Neural progenitor cell (in vitro differentiated cells): ENCODE measurements around the gene IFITM2. TPM values are rescaled to one million over a fixed set of nuclear protein-coding genes. Genes with fewer than 3 reads are reported as not detected.
"Not testable (repeated sequence)": the region's sequence is repeated elsewhere in the genome, so short reads cannot be mapped to it uniquely, and the experiment has no call there.

Source experiments
- DNase-seq: peaks from one replicate; pipeline ENCODE4 v3.0.0-alpha.2; 2016; ENCODE audit warnings: low spot score
- H2AFZ ChIP-seq: fragments of 200-600 bp; sonication (generic); replicated peaks from 2 replicates; pipeline ENCODE4 v1.6.1; 2016; ENCODE audit warnings: antibody characterized with exemption
- H3F3A ChIP-seq: fragments of 200-600 bp; sonication (generic); 2 replicates; pipeline ENCODE4 v1.6.1; 2016; ENCODE audit warnings: antibody characterized with exemption, low read depth
- H3K27ac ChIP-seq: fragments of 200-600 bp; sonication (generic); 2 replicates; pipeline ENCODE4 v1.5.1; 2016; ENCODE audit warnings: mild to moderate bottlenecking
- H3K27me3 ChIP-seq: fragments of 200-600 bp; sonication (generic); 2 replicates; pipeline ENCODE4 v1.6.1; 2016; ENCODE audit warnings: mild to moderate bottlenecking, moderate library complexity
- H3K36me3 ChIP-seq: fragments of 200-600 bp; sonication (generic); 2 replicates; pipeline ENCODE4 v1.5.1; 2016
- H3K4me1 ChIP-seq: fragments of 200-600 bp; sonication (generic); 2 replicates; pipeline ENCODE4 v1.6.1; 2016; ENCODE audit warnings: mixed run types
- H3K4me2 ChIP-seq: fragments of 200-600 bp; sonication (generic); 2 replicates; pipeline ENCODE4 v1.6.1; 2016
- H3K4me3 ChIP-seq: fragments of 200-600 bp; sonication (generic); 2 replicates; pipeline ENCODE4 v1.5.1; 2016
- H3K79me2 ChIP-seq: fragments of 200-600 bp; sonication (generic); 2 replicates; pipeline ENCODE4 v1.6.1; 2016; ENCODE audit warnings: low read depth
- H3K9ac ChIP-seq: fragments of 200-600 bp; sonication (generic); 2 replicates; pipeline ENCODE4 v1.6.1; 2016
- H3K9me3 ChIP-seq: fragments of 200-600 bp; sonication (generic); 2 replicates; pipeline ENCODE4 v1.5.1; 2016; ENCODE audit warnings: low read depth
- H4K20me1 ChIP-seq: fragments of 200-600 bp; sonication (generic); 2 replicates; pipeline ENCODE4 v1.6.1; 2016; ENCODE audit warnings: low read depth
- H3K27ac Mint-ChIP-seq: 3 replicates; pipeline ENCODE4 v1.8.0; 2021; ENCODE audit warnings: mixed read lengths
- H3K27me3 Mint-ChIP-seq: 2 replicates; pipeline ENCODE4 v1.8.0; 2022; ENCODE audit warnings: low read depth, mild to moderate bottlenecking, inconsistent platforms, moderate library complexity, mixed read lengths; ENCODE audit not compliant: insufficient read depth
- H3K36me3 Mint-ChIP-seq: 3 replicates; pipeline ENCODE4 v1.8.0; 2021; ENCODE audit warnings: mixed read lengths
- H3K4me1 Mint-ChIP-seq: 3 replicates; pipeline ENCODE4 v1.8.0; 2021; ENCODE audit warnings: mixed read lengths
- H3K4me3 Mint-ChIP-seq: 3 replicates; pipeline ENCODE4 v1.8.0; 2021; ENCODE audit warnings: mild to moderate bottlenecking, moderate library complexity, mixed read lengths
- H3K9me3 Mint-ChIP-seq: 3 replicates; pipeline ENCODE4 v1.8.0; 2020; ENCODE audit warnings: mixed read lengths
- CTCF ChIP-seq: fragments of 200-600 bp; sonication (generic); IDR thresholded peaks from 2 replicates; pipeline ENCODE4 v1.5.1; 2017; ENCODE audit warnings: antibody characterized with exemption, mild to moderate bottlenecking
- EZH2 ChIP-seq: fragments of 200-600 bp; sonication (generic); IDR thresholded peaks from 2 replicates; pipeline ENCODE4 v1.6.1; 2017; ENCODE audit warnings: antibody characterized with exemption, mild to moderate bottlenecking, moderate library complexity
- EZH2phosphoT487 ChIP-seq: fragments of 200-600 bp; sonication (generic); IDR thresholded peaks from 2 replicates; pipeline ENCODE4 v1.6.1; 2017; ENCODE audit warnings: antibody characterized with exemption
- total RNA-seq: library from RNA; depleted of rRNA; stranded (reverse); fragments of >200 nt; gene quantifications from 2 replicates; pipeline ENCODE4 v1.2.3, GENCODE V29; 2015; ENCODE audit warnings: low replicate concordance

Gene IFITM2
- total RNA-seq, 1 donor from 2014 or later, result 10.5 TPM

DNA sequence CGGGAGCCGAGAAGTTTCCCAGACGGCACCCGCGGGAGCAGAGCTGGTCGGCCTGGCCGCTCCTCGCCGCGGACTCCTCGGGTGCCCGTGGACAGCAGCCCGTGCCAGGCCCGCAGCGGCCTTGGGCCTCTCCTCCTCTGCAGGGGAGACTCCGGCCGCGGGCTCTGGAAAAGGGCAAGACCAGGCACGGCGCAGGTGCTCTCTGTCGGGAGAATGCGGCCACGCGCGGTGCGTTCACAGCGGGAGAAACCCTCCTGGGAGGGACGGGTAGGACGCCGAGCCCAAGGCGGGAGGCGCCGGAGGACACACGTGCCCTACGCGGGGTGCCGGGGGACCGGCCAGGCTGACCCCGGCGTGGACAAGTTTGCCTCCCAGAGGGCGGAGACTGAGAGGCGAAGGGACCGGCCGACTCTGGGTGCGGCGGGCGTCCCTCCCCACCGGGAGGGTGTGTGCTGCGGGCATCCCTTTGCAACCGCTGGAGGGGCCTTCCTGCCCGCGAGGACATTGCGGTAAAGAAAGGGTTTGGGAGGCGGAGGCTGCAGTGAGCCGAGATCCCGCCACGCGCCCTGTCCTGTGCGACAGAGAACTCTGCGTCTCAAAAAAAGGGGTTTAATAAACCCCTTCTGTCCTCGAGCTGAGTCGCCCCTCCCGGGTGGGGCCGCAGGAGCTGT lies 8.6 kb downstream of the IFITM2 start:
- Histone ChIP-seq H3K27me3 (peaks cover 50% of the 10 kb centered on the region), H3K9me3 (no peaks in the 10 kb centered on the region), H3K36me3 (no peaks in the 10 kb centered on the region), H3F3A (peaks cover 47% of the 10 kb centered on the region), H3K27ac (no peak overlapping the region), H4K20me1 (no peaks in the 10 kb centered on the region), H3K4me1 (peaks cover 58% of the 10 kb centered on the region), H3K9ac (no peak overlapping the region), H3K79me2 (no peaks in the 10 kb centered on the region), H2AFZ (no peak overlapping the region), H3K4me3 (peak overlapping the region; percentile 31), H3K4me2 (peak overlapping the region; percentile 84)
- peak; percentile 50 for DNase-seq
- no peak overlapping the region for H3K27ac Mint-ChIP-seq
- peak overlapping the region; percentile 78 for H3K4me3 Mint-ChIP-seq
- no peaks in the 10 kb centered on the region for H3K9me3 Mint-ChIP-seq
- H3K27me3 Mint-ChIP-seq, result peaks cover 12% of the 10 kb centered on the region
- TF ChIP-seq CTCF (no peak), EZH2phosphoT487 (peak; percentile 94), EZH2 (peak; percentile 95)
- no peaks in the 10 kb centered on the region for H3K36me3 Mint-ChIP-seq
- H3K4me1 Mint-ChIP-seq, result peaks cover 57% of the 10 kb centered on the region

- Histone ChIP-seq H3K4me1 (peaks cover 56% of the 10 kb centered on the region), H3K4me3 (peak overlapping the region; percentile 31), H3F3A (peaks cover 44% of the 10 kb centered on the region), H3K9ac (no peak overlapping the region), H3K36me3 (no peaks in the 10 kb centered on the region), H3K27ac (no peak overlapping the region), H4K20me1 (no peaks in the 10 kb centered on the region), H2AFZ (no peak overlapping the region), H3K4me2 (peak overlapping the region; percentile 84), H3K9me3 (no peaks in the 10 kb centered on the region), H3K27me3 (peaks cover 44% of the 10 kb centered on the region), H3K79me2 (no peaks in the 10 kb centered on the region)
- Mint-ChIP-seq H3K4me3 (peak overlapping the region; percentile 78), H3K36me3 (no peaks in the 10 kb centered on the region), H3K27ac (no peak overlapping the region), H3K9me3 (no peaks in the 10 kb centered on the region), H3K27me3 (peaks cover 12% of the 10 kb centered on the region), H3K4me1 (peaks cover 53% of the 10 kb centered on the region)
- TF ChIP-seq EZH2phosphoT487 (no peak), CTCF (no peak), EZH2 (no peak)
- no peak for DNase-seq
Observed at GRCh38 chr11:316891-317301, 9.3 kb downstream of the IFITM2 start.

GRCh38 chr11:317668-318404 lies 10.2 kb downstream of the IFITM2 start:
- peaks cover 45% of the 10 kb centered on the region for H3K4me1 Mint-ChIP-seq
- Histone ChIP-seq H3K27me3 (peaks cover 39% of the 10 kb centered on the region), H3K4me2 (peak overlapping the region; percentile 84), H3F3A (peaks cover 35% of the 10 kb centered on the region), H3K4me1 (peaks cover 48% of the 10 kb centered on the region)
- not testable (repeated sequence) for H3K9ac ChIP-seq, H3K27ac Mint-ChIP-seq, H3K4me3 ChIP-seq, H2AFZ ChIP-seq, DNase-seq, H3K9me3 Mint-ChIP-seq, H3K27ac ChIP-seq, H3K36me3 ChIP-seq, H3K79me2 ChIP-seq, H3K36me3 Mint-ChIP-seq, H3K9me3 ChIP-seq, H4K20me1 ChIP-seq
- peaks cover 12% of the 10 kb centered on the region for H3K27me3 Mint-ChIP-seq
- peak overlapping the region; percentile 78 for H3K4me3 Mint-ChIP-seq

- H3K79me2 ChIP-seq, H3K27ac ChIP-seq, H3K9me3 Mint-ChIP-seq, H3K27ac Mint-ChIP-seq, DNase-seq, H3K36me3 Mint-ChIP-seq, H3K4me3 Mint-ChIP-seq, H3K9me3 ChIP-seq, H3K9ac ChIP-seq, H3K36me3 ChIP-seq, H2AFZ ChIP-seq, H4K20me1 ChIP-seq: not testable (repeated sequence)
- peaks cover 12% of the 10 kb centered on the region for H3K27me3 Mint-ChIP-seq
- peaks cover 28% of the 10 kb centered on the region for H3F3A ChIP-seq
- peaks cover 39% of the 10 kb centered on the region for H3K27me3 ChIP-seq
- H3K4me2 ChIP-seq, result peak overlapping the region; percentile 79
- H3K4me3 ChIP-seq, result peak overlapping the region; percentile 45
- H3K4me1 Mint-ChIP-seq, result peaks cover 38% of the 10 kb centered on the region
- peaks cover 41% of the 10 kb centered on the region for H3K4me1 ChIP-seq
Observed at GRCh38 chr11:318405-319120, 10.9 kb downstream of the IFITM2 start.

GRCh38 chr11:319121-319887 lies 11.7 kb downstream of the IFITM2 start:
- Histone ChIP-seq H3F3A (peaks cover 25% of the 10 kb centered on the region), H3K27me3 (peaks cover 38% of the 10 kb centered on the region), H3K4me2 (peak overlapping the region; percentile 79), H3K4me3 (peak overlapping the region; percentile 45), H3K4me1 (peaks cover 36% of the 10 kb centered on the region)
- not testable (repeated sequence) for H3K9ac ChIP-seq, H4K20me1 ChIP-seq, H3K9me3 ChIP-seq, H2AFZ ChIP-seq, H3K79me2 ChIP-seq, H3K27ac ChIP-seq, H3K27ac Mint-ChIP-seq, H3K36me3 Mint-ChIP-seq, H3K36me3 ChIP-seq, H3K9me3 Mint-ChIP-seq
- peak overlapping the region; percentile 95 for H3K4me3 Mint-ChIP-seq
- peaks cover 35% of the 10 kb centered on the region for H3K4me1 Mint-ChIP-seq
- DNase-seq, result peak; percentile 36
- H3K27me3 Mint-ChIP-seq, result peaks cover 12% of the 10 kb centered on the region
